Midbrain (tissue), 1 donor: Measurements from ENCODE around the gene GIGYF1.
"Not testable (repeated sequence)": the region's sequence is repeated elsewhere in the genome, so short reads cannot be mapped to it uniquely, and the experiment has no call there.

ENCODE experiments used
- DNase-seq: peaks from one replicate; lab custom pipeline; 2025; lab: John Stamatoyannopoulos, UW

GIGYF1 gene

GRCh38 chr7:100671353-100672327 is 22.4 kb downstream of the GIGYF1 start:
- no peak for DNase-seq

GRCh38 chr7:100670074-100670473 is 24.0 kb downstream of the GIGYF1 start:
- DNase-seq, result no peak

GRCh38 chr7:100669106-100669505 is 24.9 kb downstream of the GIGYF1 start:
- DNase-seq, result not testable (repeated sequence)

- no peak for DNase-seq
Measured at GRCh38 chr7:100668069-100668449, 26.0 kb downstream of the GIGYF1 start.

GRCh38 chr7:100667331-100668068 is 26.6 kb downstream of the GIGYF1 start:
- no peak for DNase-seq

GRCh38 chr7:100665168-100665726 is 28.8 kb downstream of the GIGYF1 start:
- DNase-seq, result no peak

- not testable (repeated sequence) for DNase-seq
Measured at GRCh38 chr7:100662194-100662776, 31.8 kb downstream of the GIGYF1 start.

- DNase-seq, result peak; percentile 62
Measured at GRCh38 chr7:100655908-100656674, 38.0 kb downstream of the GIGYF1 start, which contains the start of gene ACTL6B. Gene ACTL6B (minus strand): TSS chr7:100656448. CDS start chr7:100656354, 94 bp downstream.

- no peak for DNase-seq
Measured at GRCh38 chr7:100654908-100655831, 38.9 kb downstream of the GIGYF1 start.

GRCh38 chr7:100649826-100650565 is 44.1 kb downstream of the GIGYF1 start:
- DNase-seq, result no peak

- no peak for DNase-seq
Measured at GRCh38 chr7:100642534-100642907, 51.5 kb downstream of the GIGYF1 start.

- DNase-seq, result no peak
Measured at GRCh38 chr7:100641860-100642533, 52.1 kb downstream of the GIGYF1 start.

GRCh38 chr7:100641463-100641859 is 52.6 kb downstream of the GIGYF1 start, which contains the start of gene TFR2:
Gene TFR2 (minus strand): TSS chr7:100641552. CDS start chr7:100641509, 43 bp downstream.
- DNase-seq, result no peak

GRCh38 chr7:100640517-100641440 is 53.3 kb downstream of the GIGYF1 start:
- DNase-seq, result no peak

- DNase-seq, result no peak
Measured at GRCh38 chr7:100639995-100640516, 54.0 kb downstream of the GIGYF1 start.

- DNase-seq, result no peak
Measured at GRCh38 chr7:100632951-100633717, 60.9 kb downstream of the GIGYF1 start.

- DNase-seq, result no peak
Measured at GRCh38 chr7:100630066-100630465, 64.0 kb downstream of the GIGYF1 start.
